ENCODE data around the gene TXK. TPM values are rescaled to one million over a fixed set of nuclear protein-coding genes. Genes with fewer than 3 reads are reported as not detected.

Gene TXK
- total RNA-seq, 3 donors from 2014 or later = 1.6 to 3.4 (median 3.2) TPM

DNA sequence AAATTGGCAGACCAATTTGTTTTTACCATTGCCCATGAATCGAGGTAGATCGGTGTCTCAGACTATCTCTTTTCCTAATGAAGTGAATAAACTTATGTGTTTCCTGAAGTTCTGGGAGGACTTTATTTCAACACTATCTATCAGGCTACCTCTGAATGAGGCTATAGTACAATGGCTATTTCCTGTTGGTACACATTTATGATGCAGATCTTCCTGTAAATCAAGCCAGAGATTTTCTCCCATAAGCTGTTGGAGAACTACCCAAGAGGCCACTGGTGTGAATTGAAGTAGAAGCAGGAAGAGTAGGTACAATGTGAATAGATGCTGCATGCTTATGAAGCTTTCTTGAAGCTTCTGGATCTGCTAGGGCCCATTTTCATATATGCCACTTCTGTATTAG is 16.0 kb downstream of the TXK start:
- Histone ChIP-seq H3K27ac (no peak overlapping the region), H3K36me3 (no peaks in the 10 kb centered on the region), H3K27me3 (no peaks in the 10 kb centered on the region), H3K4me1 (no peaks in the 10 kb centered on the region), H3K9me3 (no peaks in the 10 kb centered on the region), H3K4me3 (no peak overlapping the region)
- intact Hi-C loops (cut with DNase I; ENCODE audit: low total_unique reads) = no loop called here
- TF ChIP-seq, protein P1, sequence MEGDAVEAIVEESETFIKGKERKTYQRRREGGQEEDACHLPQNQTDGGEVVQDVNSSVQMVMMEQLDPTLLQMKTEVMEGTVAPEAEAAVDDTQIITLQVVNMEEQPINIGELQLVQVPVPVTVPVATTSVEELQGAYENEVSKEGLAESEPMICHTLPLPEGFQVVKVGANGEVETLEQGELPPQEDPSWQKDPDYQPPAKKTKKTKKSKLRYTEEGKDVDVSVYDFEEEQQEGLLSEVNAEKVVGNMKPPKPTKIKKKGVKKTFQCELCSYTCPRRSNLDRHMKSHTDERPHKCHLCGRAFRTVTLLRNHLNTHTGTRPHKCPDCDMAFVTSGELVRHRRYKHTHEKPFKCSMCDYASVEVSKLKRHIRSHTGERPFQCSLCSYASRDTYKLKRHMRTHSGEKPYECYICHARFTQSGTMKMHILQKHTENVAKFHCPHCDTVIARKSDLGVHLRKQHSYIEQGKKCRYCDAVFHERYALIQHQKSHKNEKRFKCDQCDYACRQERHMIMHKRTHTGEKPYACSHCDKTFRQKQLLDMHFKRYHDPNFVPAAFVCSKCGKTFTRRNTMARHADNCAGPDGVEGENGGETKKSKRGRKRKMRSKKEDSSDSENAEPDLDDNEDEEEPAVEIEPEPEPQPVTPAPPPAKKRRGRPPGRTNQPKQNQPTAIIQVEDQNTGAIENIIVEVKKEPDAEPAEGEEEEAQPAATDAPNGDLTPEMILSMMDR (IDR thresholded peaks at IDR 0.05) = no peak
- TF ChIP-seq POLR2AphosphoS5 (IDR thresholded peaks at IDR 0.05) (no peak), POLR2A (IDR thresholded peaks at IDR 0.05) (no peak)
- DNase-seq (ENCODE audit: low spot score in 2 of 2) = no peak

- Histone ChIP-seq H3K27me3 (no peaks in the 10 kb centered on the region), H3K9me3 (no peaks in the 10 kb centered on the region), H3K4me3 (no peak overlapping the region), H3K4me1 (no peaks in the 10 kb centered on the region), H3K27ac (no peak overlapping the region), H3K36me3 (no peaks in the 10 kb centered on the region)
- TF ChIP-seq POLR2AphosphoS5 (IDR thresholded peaks at IDR 0.05) = no peak
- TF ChIP-seq POLR2A (IDR thresholded peaks at IDR 0.05) = no peak
- TF ChIP-seq, protein P1 (IDR thresholded peaks at IDR 0.05) = no peak
- intact Hi-C loops (cut with DNase I; ENCODE audit: low total_unique reads) = no loop called here
- no peak for DNase-seq (ENCODE audit: low spot score in 2 of 2)
Observed at GRCh38 chr4:48116582-48116981, 17.5 kb downstream of the TXK start.

- no peaks in the 10 kb centered on the region for H3K36me3 ChIP-seq
- no peaks in the 10 kb centered on the region for H3K27me3 ChIP-seq
- no peak for DNase-seq (ENCODE audit: low spot score in 2 of 2)
- no peaks in the 10 kb centered on the region for H3K4me1 ChIP-seq
- TF ChIP-seq, protein P1 (IDR thresholded peaks at IDR 0.05) = no peak
- TF ChIP-seq POLR2AphosphoS5 (IDR thresholded peaks at IDR 0.05) = no peak
- TF ChIP-seq POLR2A (IDR thresholded peaks at IDR 0.05) = no peak
- H3K27ac ChIP-seq = no peak overlapping the region
- H3K4me3 ChIP-seq = no peak overlapping the region
- intact Hi-C loops (cut with DNase I; ENCODE audit: low total_unique reads) = no loop called here
- no peaks in the 10 kb centered on the region for H3K9me3 ChIP-seq
Observed at GRCh38 chr4:48114412-48114811, 19.6 kb downstream of the TXK start.

- DNase-seq (ENCODE audit: low spot score in 2 of 2) = no peak
- H3K4me1 ChIP-seq = no peaks in the 10 kb centered on the region
- no peak overlapping the region for H3K27ac ChIP-seq
- TF ChIP-seq POLR2A (IDR thresholded peaks at IDR 0.05) (no peak), POLR2AphosphoS5 (IDR thresholded peaks at IDR 0.05) (no peak)
- TF ChIP-seq, protein P1 (IDR thresholded peaks at IDR 0.05) = no peak
- intact Hi-C loops (cut with DNase I; ENCODE audit: low total_unique reads) = no loop called here
- no peaks in the 10 kb centered on the region for H3K9me3 ChIP-seq
- no peaks in the 10 kb centered on the region for H3K36me3 ChIP-seq
- no peaks in the 10 kb centered on the region for H3K27me3 ChIP-seq
- H3K4me3 ChIP-seq = no peak overlapping the region
Observed at GRCh38 chr4:48112017-48112667, 21.9 kb downstream of the TXK start.

- intact Hi-C loops (cut with DNase I; ENCODE audit: low total_unique reads) = no loop called here
- TF ChIP-seq, protein P1 (IDR thresholded peaks at IDR 0.05) = no peak
- TF ChIP-seq POLR2A (IDR thresholded peaks at IDR 0.05) (no peak), POLR2AphosphoS5 (IDR thresholded peaks at IDR 0.05) (no peak)
- no peak overlapping the region for H3K4me3 ChIP-seq
Observed at GRCh38 chr4:48110452-48110978, 23.5 kb downstream of the TXK start.

More at GRCh38 chr4:48110452-48110978, 23.5 kb downstream of the TXK start:
- H3K9me3 ChIP-seq = no peaks in the 10 kb centered on the region
- H3K27ac ChIP-seq = no peak overlapping the region
- no peaks in the 10 kb centered on the region for H3K4me1 ChIP-seq
- no peak for DNase-seq (ENCODE audit: low spot score in 2 of 2)
- H3K27me3 ChIP-seq = no peaks in the 10 kb centered on the region
- no peaks in the 10 kb centered on the region for H3K36me3 ChIP-seq
